NCI-H1092 (cell line): ENCODE data around the gene SPHK2.
"Not testable (repeated sequence)": the region's sequence is repeated elsewhere in the genome, so short reads cannot be mapped to it uniquely, and the experiment has no call there.

Experiments
- DNase-seq: peaks from one replicate; lab custom pipeline; 2025; lab: John Stamatoyannopoulos, UW

The SPHK2 gene

GRCh38 chr19:48637449-48637947 is 18.2 kb downstream of the SPHK2 start:
- peak; percentile 94 for DNase-seq

- DNase-seq: peak; percentile 74
Observed at GRCh38 chr19:48637948-48638830, 18.9 kb downstream of the SPHK2 start.

- DNase-seq: no peak
Observed at GRCh38 chr19:48638831-48639381, 19.6 kb downstream of the SPHK2 start.

GRCh38 chr19:48639483-48640375 is 20.4 kb downstream of the SPHK2 start:
- no peak for DNase-seq

- DNase-seq: no peak
Observed at GRCh38 chr19:48641850-48642249, 22.5 kb downstream of the SPHK2 start.

GRCh38 chr19:48642862-48643261 is 23.6 kb downstream of the SPHK2 start:
- no peak for DNase-seq

GRCh38 chr19:48644355-48644754 is 25.0 kb downstream of the SPHK2 start:
- DNase-seq: no peak

GRCh38 chr19:48644839-48645619 is 25.7 kb downstream of the SPHK2 start:
- peak; percentile 38 for DNase-seq

- no peak for DNase-seq
Observed at GRCh38 chr19:48645620-48646000, 26.3 kb downstream of the SPHK2 start.

GRCh38 chr19:48646001-48646721 is 26.9 kb downstream of the SPHK2 start, which contains the start of gene CA11:
CA11 (minus strand) TSS chr19:48646187; CDS start chr19:48645632, 555 bp downstream.
- peak; percentile 74 for DNase-seq

- DNase-seq: no peak
Observed at GRCh38 chr19:48646722-48647216, 27.5 kb downstream of the SPHK2 start.

- DNase-seq: no peak
Observed at GRCh38 chr19:48648134-48648533, 28.8 kb downstream of the SPHK2 start.

GRCh38 chr19:48650974-48651682 is 31.8 kb downstream of the SPHK2 start:
- no peak for DNase-seq

- no peak for DNase-seq
Observed at GRCh38 chr19:48651683-48652048, 32.4 kb downstream of the SPHK2 start.

GRCh38 chr19:48654299-48655059 is 35.2 kb downstream of the SPHK2 start:
- DNase-seq: no peak

- no peak for DNase-seq
Observed at GRCh38 chr19:48656840-48657474, 37.7 kb downstream of the SPHK2 start.

- DNase-seq: not testable (repeated sequence)
Observed at GRCh38 chr19:48657828-48658227, 38.5 kb downstream of the SPHK2 start.

GRCh38 chr19:48658483-48658882 is 39.2 kb downstream of the SPHK2 start:
- DNase-seq: no peak

GRCh38 chr19:48659768-48660167 is 40.5 kb downstream of the SPHK2 start:
- DNase-seq: no peak
